ENCODE data around the gene BAD. TPM values are rescaled to one million over a fixed set of nuclear protein-coding genes. Genes with fewer than 3 reads are reported as not detected.

BAD gene
- total and polyA plus RNA-seq, 2 of the 13 experiments (the other 11 are each of a cell fraction or from before 2014, with no cell fraction given) = 17.9 to 28.5 TPM

DNA sequence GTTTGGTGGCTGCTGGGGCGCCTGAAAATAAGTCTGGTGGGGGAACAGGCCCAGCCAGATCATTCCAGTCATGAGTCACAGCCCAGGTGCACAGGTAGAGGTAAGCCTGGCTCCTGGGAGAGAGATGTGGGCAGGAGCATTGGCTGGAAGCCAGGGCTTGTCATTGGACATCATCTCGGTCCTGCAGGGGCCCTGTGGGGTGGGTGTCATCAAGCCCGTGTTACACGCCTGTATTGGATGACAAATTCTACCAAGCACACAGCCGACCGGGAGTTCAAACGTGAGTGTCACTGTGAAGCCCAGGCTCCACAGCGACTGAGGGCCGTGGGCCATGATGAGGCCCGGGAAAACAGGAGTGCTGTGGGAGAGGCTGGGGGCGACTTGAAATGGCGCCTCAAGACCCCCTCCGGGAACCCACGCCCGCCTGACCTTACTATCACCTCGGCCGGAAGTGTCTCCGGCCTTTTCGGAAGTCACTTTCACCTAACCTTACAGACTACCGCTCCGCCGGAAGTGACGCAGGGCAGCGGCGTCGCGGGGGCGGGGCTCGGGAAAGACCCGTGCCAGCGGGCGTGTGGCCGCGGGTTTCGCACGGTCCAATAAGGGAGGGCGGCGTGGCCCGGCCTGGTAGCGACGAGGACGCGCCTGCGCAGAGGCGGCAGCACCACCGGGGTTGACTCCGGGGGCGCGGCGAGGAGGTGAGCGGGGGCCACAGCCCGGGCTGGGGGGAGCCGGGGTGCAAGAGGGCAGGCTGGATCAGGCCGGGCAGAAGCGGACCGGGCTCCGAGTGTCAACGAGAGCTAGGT lies 43.8 kb downstream of the BAD start, which contains the start of gene FKBP2 (continued):
- TF ChIP-seq MTA1 (CRISPR knock-in tag; IDR thresholded peaks at IDR 0.05; ENCODE audit: borderline replicate concordance) (no peak), ZNF329 (CRISPR knock-in tag; IDR thresholded peaks at IDR 0.05; ENCODE audit: low read depth) (0 out of 2 replicates have a peak, but pooled peaks have one; percentile 28), ZNF879 (CRISPR knock-in tag; IDR thresholded peaks at IDR 0.05) (no peak), ZIK1 (CRISPR knock-in tag; IDR thresholded peaks at IDR 0.05; ENCODE audit: borderline replicate concordance, low read depth) (no peak), MYC (CRISPR knock-in tag; IDR thresholded peaks at IDR 0.05; ENCODE audit: borderline replicate concordance) (peak; percentile 76), ZFP82 (CRISPR knock-in tag; IDR thresholded peaks at IDR 0.05; ENCODE audit: borderline replicate concordance) (0 out of 2 replicates have a peak, but pooled peaks have one; percentile 69), U2AF2 (IDR thresholded peaks at IDR 0.05; ENCODE audit: low read depth, low read length) (no peak), KLF11 (CRISPR knock-in tag; IDR thresholded peaks at IDR 0.05) (no peak), NPAS2 (CRISPR knock-in tag; IDR thresholded peaks at IDR 0.05; ENCODE audit: borderline replicate concordance) (no peak), ZNF337 (CRISPR knock-in tag; IDR thresholded peaks at IDR 0.05; ENCODE audit: borderline replicate concordance, low read depth) (no peak)
- TF ChIP-seq, protein P1, sequence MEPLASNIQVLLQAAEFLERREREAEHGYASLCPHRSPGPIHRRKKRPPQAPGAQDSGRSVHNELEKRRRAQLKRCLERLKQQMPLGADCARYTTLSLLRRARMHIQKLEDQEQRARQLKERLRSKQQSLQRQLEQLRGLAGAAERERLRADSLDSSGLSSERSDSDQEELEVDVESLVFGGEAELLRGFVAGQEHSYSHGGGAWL (CRISPR knock-in tag; IDR thresholded peaks at IDR 0.05) = no peak; the same call in 1 of the 2 replicates
- TF ChIP-seq, protein P2, sequence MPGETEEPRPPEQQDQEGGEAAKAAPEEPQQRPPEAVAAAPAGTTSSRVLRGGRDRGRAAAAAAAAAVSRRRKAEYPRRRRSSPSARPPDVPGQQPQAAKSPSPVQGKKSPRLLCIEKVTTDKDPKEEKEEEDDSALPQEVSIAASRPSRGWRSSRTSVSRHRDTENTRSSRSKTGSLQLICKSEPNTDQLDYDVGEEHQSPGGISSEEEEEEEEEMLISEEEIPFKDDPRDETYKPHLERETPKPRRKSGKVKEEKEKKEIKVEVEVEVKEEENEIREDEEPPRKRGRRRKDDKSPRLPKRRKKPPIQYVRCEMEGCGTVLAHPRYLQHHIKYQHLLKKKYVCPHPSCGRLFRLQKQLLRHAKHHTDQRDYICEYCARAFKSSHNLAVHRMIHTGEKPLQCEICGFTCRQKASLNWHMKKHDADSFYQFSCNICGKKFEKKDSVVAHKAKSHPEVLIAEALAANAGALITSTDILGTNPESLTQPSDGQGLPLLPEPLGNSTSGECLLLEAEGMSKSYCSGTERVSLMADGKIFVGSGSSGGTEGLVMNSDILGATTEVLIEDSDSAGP (CRISPR knock-in tag; IDR thresholded peaks at IDR 0.05; ENCODE audit: borderline replicate concordance) = peak; percentile 76
- TF ChIP-seq, protein P3, sequence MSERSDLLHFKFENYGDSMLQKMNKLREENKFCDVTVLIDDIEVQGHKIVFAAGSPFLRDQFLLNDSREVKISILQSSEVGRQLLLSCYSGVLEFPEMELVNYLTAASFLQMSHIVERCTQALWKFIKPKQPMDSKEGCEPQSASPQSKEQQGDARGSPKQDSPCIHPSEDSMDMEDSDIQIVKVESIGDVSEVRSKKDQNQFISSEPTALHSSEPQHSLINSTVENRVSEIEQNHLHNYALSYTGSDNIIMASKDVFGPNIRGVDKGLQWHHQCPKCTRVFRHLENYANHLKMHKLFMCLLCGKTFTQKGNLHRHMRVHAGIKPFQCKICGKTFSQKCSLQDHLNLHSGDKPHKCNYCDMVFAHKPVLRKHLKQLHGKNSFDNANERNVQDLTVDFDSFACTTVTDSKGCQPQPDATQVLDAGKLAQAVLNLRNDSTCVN (CRISPR knock-in tag; IDR thresholded peaks at IDR 0.05; ENCODE audit: borderline replicate concordance) = no peak; the same call in 1 of the 2 replicates
- TF ChIP-seq, protein P4, sequence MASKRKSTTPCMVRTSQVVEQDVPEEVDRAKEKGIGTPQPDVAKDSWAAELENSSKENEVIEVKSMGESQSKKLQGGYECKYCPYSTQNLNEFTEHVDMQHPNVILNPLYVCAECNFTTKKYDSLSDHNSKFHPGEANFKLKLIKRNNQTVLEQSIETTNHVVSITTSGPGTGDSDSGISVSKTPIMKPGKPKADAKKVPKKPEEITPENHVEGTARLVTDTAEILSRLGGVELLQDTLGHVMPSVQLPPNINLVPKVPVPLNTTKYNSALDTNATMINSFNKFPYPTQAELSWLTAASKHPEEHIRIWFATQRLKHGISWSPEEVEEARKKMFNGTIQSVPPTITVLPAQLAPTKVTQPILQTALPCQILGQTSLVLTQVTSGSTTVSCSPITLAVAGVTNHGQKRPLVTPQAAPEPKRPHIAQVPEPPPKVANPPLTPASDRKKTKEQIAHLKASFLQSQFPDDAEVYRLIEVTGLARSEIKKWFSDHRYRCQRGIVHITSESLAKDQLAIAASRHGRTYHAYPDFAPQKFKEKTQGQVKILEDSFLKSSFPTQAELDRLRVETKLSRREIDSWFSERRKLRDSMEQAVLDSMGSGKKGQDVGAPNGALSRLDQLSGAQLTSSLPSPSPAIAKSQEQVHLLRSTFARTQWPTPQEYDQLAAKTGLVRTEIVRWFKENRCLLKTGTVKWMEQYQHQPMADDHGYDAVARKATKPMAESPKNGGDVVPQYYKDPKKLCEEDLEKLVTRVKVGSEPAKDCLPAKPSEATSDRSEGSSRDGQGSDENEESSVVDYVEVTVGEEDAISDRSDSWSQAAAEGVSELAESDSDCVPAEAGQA (IDR thresholded peaks at IDR 0.05; ENCODE audit: low read depth) = peak; percentile 77
- TF ChIP-seq, protein P4 (CRISPR knock-in tag; IDR thresholded peaks at IDR 0.05; ENCODE audit: borderline replicate concordance) = no peak
- TF ChIP-seq, protein P5, sequence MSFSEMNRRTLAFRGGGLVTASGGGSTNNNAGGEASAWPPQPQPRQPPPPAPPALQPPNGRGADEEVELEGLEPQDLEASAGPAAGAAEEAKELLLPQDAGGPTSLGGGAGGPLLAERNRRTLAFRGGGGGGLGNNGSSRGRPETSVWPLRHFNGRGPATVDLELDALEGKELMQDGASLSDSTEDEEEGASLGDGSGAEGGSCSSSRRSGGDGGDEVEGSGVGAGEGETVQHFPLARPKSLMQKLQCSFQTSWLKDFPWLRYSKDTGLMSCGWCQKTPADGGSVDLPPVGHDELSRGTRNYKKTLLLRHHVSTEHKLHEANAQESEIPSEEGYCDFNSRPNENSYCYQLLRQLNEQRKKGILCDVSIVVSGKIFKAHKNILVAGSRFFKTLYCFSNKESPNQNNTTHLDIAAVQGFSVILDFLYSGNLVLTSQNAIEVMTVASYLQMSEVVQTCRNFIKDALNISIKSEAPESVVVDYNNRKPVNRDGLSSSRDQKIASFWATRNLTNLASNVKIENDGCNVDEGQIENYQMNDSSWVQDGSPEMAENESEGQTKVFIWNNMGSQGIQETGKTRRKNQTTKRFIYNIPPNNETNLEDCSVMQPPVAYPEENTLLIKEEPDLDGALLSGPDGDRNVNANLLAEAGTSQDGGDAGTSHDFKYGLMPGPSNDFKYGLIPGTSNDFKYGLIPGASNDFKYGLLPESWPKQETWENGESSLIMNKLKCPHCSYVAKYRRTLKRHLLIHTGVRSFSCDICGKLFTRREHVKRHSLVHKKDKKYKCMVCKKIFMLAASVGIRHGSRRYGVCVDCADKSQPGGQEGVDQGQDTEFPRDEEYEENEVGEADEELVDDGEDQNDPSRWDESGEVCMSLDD (CRISPR knock-in tag; IDR thresholded peaks at IDR 0.05; ENCODE audit: borderline replicate concordance) = no peak; the same call in 1 of the 2 replicates
